IMR-90 (cell line): ENCODE measurements around the gene TEX53. TPM values are rescaled to one million over a fixed set of nuclear protein-coding genes. Genes with fewer than 3 reads are reported as not detected.

Source experiments
- ATAC-seq: fragments of 200-7000 bp; cut with Tn5 transposase; 2 replicates; pipeline ENCODE4 v1.9.1; 2020; ENCODE audit warnings: low read depth, mild to moderate bottlenecking, moderate library complexity
- BruUV-seq: library from RNA; stranded (reverse); fragments of 400-500 nt; replicated peaks from 2 replicates; lab custom pipeline; 2021; lab: Mats Ljungman, UMichigan
- CTCF ChIA-PET: fragments of 300-600 bp; formaldehyde crosslinking; extraction: SDS; loops from one replicate; lab custom pipeline; 2021; ENCODE audit warnings: antibody characterized with exemption; lab: Yijun Ruan, JAX
- POLR2A ChIA-PET: fragments of 300-600 bp; sonication (Branson Sonifier 250); formaldehyde crosslinking; loops from one replicate; lab custom pipeline; 2022; ENCODE audit warnings: antibody characterized with exemption; ENCODE audit not compliant: unreplicated experiment; lab: Charles Lee
- DNase-seq: peaks from one replicate; pipeline ENCODE4 v3.0.0; 2013
- H2AFZ ChIP-seq: replicated peaks from 2 replicates; pipeline ENCODE3; 2013; ENCODE audit warnings: low read length, mild to moderate bottlenecking; ENCODE audit not compliant: poor library complexity
- H2AK5ac ChIP-seq: 2 replicates; pipeline ENCODE4 v1.6.1; 2013; ENCODE audit warnings: low read depth, low read length, inconsistent platforms
- H2AK9ac ChIP-seq: replicated peaks from 2 replicates; pipeline ENCODE3; 2013; ENCODE audit warnings: mild to moderate bottlenecking, low read depth, low read length, moderate library complexity; ENCODE audit not compliant: poor library complexity
- H2BK120ac ChIP-seq: 2 replicates; pipeline ENCODE4 v1.6.1; 2013; ENCODE audit warnings: low read depth, low read length, inconsistent platforms
- H2BK15ac ChIP-seq: 3 replicates; pipeline ENCODE4 v1.6.1; 2013; ENCODE audit warnings: low read depth, low read length, inconsistent platforms
- H2BK20ac ChIP-seq: 2 replicates; pipeline ENCODE4 v1.6.1; 2013; ENCODE audit warnings: low read depth, mild to moderate bottlenecking, inconsistent platforms, low read length, moderate library complexity
- H2BK5ac ChIP-seq: 2 replicates; pipeline ENCODE4 v1.6.1; 2013; ENCODE audit warnings: mild to moderate bottlenecking, low read depth, low read length, inconsistent platforms; ENCODE audit not compliant: poor library complexity, severe bottlenecking
- H3K14ac ChIP-seq: replicated peaks from 2 replicates; pipeline ENCODE4 v1.6.1; 2013; ENCODE audit warnings: low read depth, low read length, inconsistent platforms
- H3K18ac ChIP-seq: 2 replicates; pipeline ENCODE4 v1.6.1; 2013; ENCODE audit warnings: low read depth, low read length, control low read depth
- H3K23ac ChIP-seq: 2 replicates; pipeline ENCODE4 v1.6.1; 2013; ENCODE audit warnings: low read depth, low read length, inconsistent platforms
- H3K27ac ChIP-seq: 2 replicates; pipeline ENCODE4 v1.5.1; 2013; ENCODE audit warnings: mild to moderate bottlenecking, control low read depth, low read length; ENCODE audit not compliant: insufficient read depth
- H3K27me3 ChIP-seq: 2 replicates; pipeline ENCODE4 v1.6.1; 2013; ENCODE audit warnings: low read length; ENCODE audit not compliant: control insufficient read depth, insufficient read depth
- H3K36me3 ChIP-seq: 2 replicates; pipeline ENCODE4 v1.6.1; 2013; ENCODE audit warnings: low read length, mixed read lengths; ENCODE audit not compliant: control insufficient read depth, insufficient read depth
- H3K4ac ChIP-seq: 2 replicates; pipeline ENCODE4 v1.6.1; 2013; ENCODE audit warnings: low read depth, low read length, inconsistent platforms
- H3K4me1 ChIP-seq: 2 replicates; pipeline ENCODE4 v1.6.1; 2013; ENCODE audit warnings: low read length, mixed read lengths; ENCODE audit not compliant: control insufficient read depth, insufficient read depth
- H3K4me2 ChIP-seq: 2 replicates; pipeline ENCODE4 v1.6.1; 2013; ENCODE audit warnings: low read depth, mild to moderate bottlenecking, control low read depth, low read length, moderate library complexity
- H3K4me3 ChIP-seq: 2 replicates; pipeline ENCODE4 v1.5.1; 2013; ENCODE audit warnings: low read depth, mild to moderate bottlenecking, control low read depth, low read length, moderate library complexity; ENCODE audit not compliant: insufficient read depth
- H3K56ac ChIP-seq: 2 replicates; pipeline ENCODE4 v1.6.1; 2013; ENCODE audit warnings: low read length, inconsistent platforms; ENCODE audit not compliant: insufficient read depth; ENCODE audit errors: extremely low read depth
- H3K79me1 ChIP-seq, 2 experiments: 2 replicates each; pipeline ENCODE4 v1.6.1; 2013; ENCODE audit warnings: low read length in 2 of 2, inconsistent platforms in 1 of 2, low read depth in 1 of 2
- H3K9ac ChIP-seq: 2 replicates; pipeline ENCODE4 v1.6.1; 2013; ENCODE audit warnings: low read depth, low read length, control low read depth
- H3K9me1 ChIP-seq: 2 replicates; pipeline ENCODE4 v1.6.1; 2013; ENCODE audit warnings: low read length, inconsistent platforms; ENCODE audit not compliant: insufficient read depth
- H3K9me3 ChIP-seq: 2 replicates; pipeline ENCODE4 v1.6.1; 2013; ENCODE audit warnings: low read length; ENCODE audit not compliant: control insufficient read depth, insufficient read depth
- H4K20me1 ChIP-seq: 2 replicates; pipeline ENCODE4 v1.6.1; 2013; ENCODE audit warnings: low read length, inconsistent platforms; ENCODE audit not compliant: insufficient read depth
- H4K5ac ChIP-seq: 2 replicates; pipeline ENCODE4 v1.6.1; 2013; ENCODE audit warnings: mild to moderate bottlenecking, low read depth, low read length, control low read depth
- H4K8ac ChIP-seq, 2 experiments: 2 replicates each; pipeline ENCODE4 v1.6.1; 2013; ENCODE audit warnings: low read depth in 2 of 2, low read length in 2 of 2, control low read depth in 1 of 2, inconsistent platforms in 1 of 2
- H4K91ac ChIP-seq: 2 replicates; pipeline ENCODE4 v1.6.1; 2013; ENCODE audit warnings: low read depth, low read length, inconsistent platforms; ENCODE audit not compliant: insufficient read depth
- CEBPB ChIP-seq: IDR thresholded peaks from 2 replicates; pipeline ENCODE4 v1.6.1; 2012; ENCODE audit warnings: low read depth, low read length, improper control_type of control experiment
- CTCF ChIP-seq: conservative IDR thresholded peaks from 2 replicates; pipeline ENCODE4 v1.5.1; 2012; ENCODE audit warnings: mild to moderate bottlenecking, low read depth, low read length, improper control_type of control experiment
- MAFK ChIP-seq: IDR thresholded peaks from 2 replicates; pipeline ENCODE4 v1.6.1; 2012; ENCODE audit warnings: low read depth, low read length, improper control_type of control experiment
- NFE2L2 ChIP-seq: fragments of 150-350 bp; IDR thresholded peaks from 2 replicates; pipeline ENCODE4 v1.6.1; 2016; ENCODE audit warnings: low read depth, mild to moderate bottlenecking, low read length
- WGBS, 2 experiments: methylation state at CpG; one replicate each; pipeline versions ENCODE4 v1.1.5 to v1.1.7; 2013; ENCODE audit warnings: missing lambda C conversion rate in 2 of 2; ENCODE audit not compliant: insufficient read length in 1 of 2; ENCODE audit errors: extremely low coverage in 2 of 2; 5-methylcytosine and 5-hydroxymethylcytosine counted together
- dilution Hi-C: fragments of 300-500 bp; cut with HindIII; formaldehyde crosslinking; loops from one replicate; pipeline ENCODE4 v1.14.3; 2018; ENCODE audit warnings: low sequenced_read_pairs; ENCODE audit not compliant: unreplicated experiment
- in situ Hi-C: fragments of 300-500 bp; cut with MboI; formaldehyde crosslinking; loops from 3 replicates; pipeline ENCODE4 v1.14.3; 2019; ENCODE audit warnings: low sequenced_read_pairs, inconsistent platforms, mixed read lengths
- intact Hi-C: fragments of 100-400 bp; cut with micrococcal nuclease; formaldehyde crosslinking; loops from 2 replicates; pipeline ENCODE4 v1.10.0; 2022
- polyA plus RNA-seq, 3 experiments: library from polyadenylated mRNA; depleted of rRNA; stranded (reverse); fragments of >200 nt; gene quantifications; 2 replicates each; pipeline ENCODE4 v1.2.3, GENCODE V29; 2012; ENCODE audit warnings: low replicate concordance in 1 of 3
- total RNA-seq: library from RNA; depleted of rRNA; stranded (reverse); fragments of >200 nt; gene quantifications from 2 replicates; pipeline ENCODE4 v1.2.3, GENCODE V29; 2012

TEX53 gene
- total and polyA plus RNA-seq, 2 of the 4 experiments (the other 2 are of a cell fraction): not detected

GRCh38 chr9:114678130-114678529 lies 20.5 kb upstream of the TEX53 start:
- Histone ChIP-seq H3K14ac (peak overlapping the region; percentile 33), H2AK5ac (peak overlapping the region; percentile 74; the same call in 1 of the 2 replicates), H2AFZ (no peak overlapping the region), H2BK5ac (peak overlapping the region; percentile 66), H2BK120ac (peak overlapping the region; percentile 78), H4K8ac (peak overlapping the region in 1 of 2 experiments; percentile 57; a peak in 2 of 4 replicates), H4K5ac (peak overlapping the region; percentile 65), H3K4me2 (peak overlapping the region; percentile 24; the same call in 1 of the 2 replicates), H3K9me1 (peaks cover 10% of the 10 kb centered on the region), H2BK20ac (peak overlapping the region; percentile 88), H3K56ac (peak overlapping the region; percentile 24; the same call in 1 of the 2 replicates), H3K4me1 (peaks cover 12% of the 10 kb centered on the region), H4K20me1 (no peaks in the 10 kb centered on the region), H3K4me3 (no peak overlapping the region), H3K9me3 (no peaks in the 10 kb centered on the region), H3K36me3 (no peaks in the 10 kb centered on the region), H3K4ac (peak overlapping the region; percentile 79), H3K18ac (peak overlapping the region; percentile 84), H3K23ac (no peak overlapping the region), H3K27me3 (no peaks in the 10 kb centered on the region), H2BK15ac (peak overlapping the region; percentile 72; the same call in 2 of the 3 replicates), H3K79me1 (no peaks in the 10 kb centered on the region), H3K9ac (no peak overlapping the region), H3K27ac (peak overlapping the region; percentile 29; the same call in 1 of the 2 replicates), H4K91ac (peak overlapping the region; percentile 68; the same call in 1 of the 2 replicates), H2AK9ac (no peak overlapping the region)
- ChIA-PET CTCF (interaction anchor here (1.3 to 2.0 kb wide), 3 partner anchors 17 to 337 kb away, joined by 3 to 7 read pairs (median 5); no protein-coding TSS in a partner anchor), POLR2A (no interaction called here)
- DNase-seq (no peak), ATAC-seq (no peak)
- BruUV-seq: no TSS peak
- in situ Hi-C loops: loop anchor here (5.0 kb wide), 1 partner anchor 224 kb away; no protein-coding TSS in a partner anchor
- 100% methylated on average over 1 of the region's 3 CpGs; no CpG with 5 or more reads in 1 of the 2 experiments for WGBS, 2 experiments
- TF ChIP-seq CEBPB: peak; percentile 65
- no peak for TF ChIP-seq MAFK
- no peak for TF ChIP-seq NFE2L2
- TF ChIP-seq CTCF: no peak
- intact Hi-C loops: loop anchor here (5.0 kb wide), 1 partner anchor 44 kb away; no protein-coding TSS in a partner anchor
- dilution Hi-C loops: no loop called here
